ENCODE data around the gene LRCH2. TPM values are rescaled to one million over a fixed set of nuclear protein-coding genes. Genes with fewer than 3 reads are reported as not detected.

The LRCH2 gene
- total and polyA plus RNA-seq, 9 of the 15 experiments (the other 6 are each of a cell fraction or from before 2014, with no cell fraction given): 1.4 to 7.2 (median 2.9) TPM

DNA sequence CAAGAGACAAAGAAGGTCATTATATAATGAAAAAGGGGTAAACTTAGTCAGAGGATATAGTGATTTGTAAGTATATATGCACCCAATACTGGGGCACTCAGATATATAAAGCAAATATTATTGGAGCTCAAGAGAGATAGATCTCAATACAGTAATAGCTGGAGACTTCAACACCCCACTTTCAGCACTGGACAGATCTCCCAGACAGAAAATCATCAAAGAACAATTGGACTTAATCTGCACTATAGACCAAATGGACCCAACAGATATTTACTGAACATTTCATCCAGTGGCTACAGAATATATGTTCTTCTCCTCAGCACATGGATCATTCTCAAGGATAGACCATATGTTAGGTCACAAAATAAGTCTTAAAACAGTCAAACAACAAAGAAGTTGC lies 91.8 kb downstream of the LRCH2 start (continued):
- peak; percentile 75 for TF ChIP-seq REST (IDR thresholded peaks at IDR 0.05; ENCODE audit: borderline replicate concordance)
- TF ChIP-seq REST (CRISPR knock-in tag; IDR thresholded peaks at IDR 0.05; ENCODE audit: low read depth): no peak
- TF ChIP-seq SIN3A (IDR thresholded peaks at IDR 0.05; ENCODE audit: borderline replicate concordance in 2 of 2, control insufficient read depth in 1 of 2, low read depth in 2 of 2, low read length in 2 of 2): no peak

Data from K562 (cell line).